SH-SY5Y (cell line): ENCODE measurements around the gene AIP.

Experiments
- GATA2 ChIP-seq: IDR thresholded peaks from 2 replicates; pipeline ENCODE4 v1.6.1; 2011; ENCODE audit warnings: mild to moderate bottlenecking, low read depth, low read length
- GATA3 ChIP-seq: IDR thresholded peaks from 2 replicates; pipeline ENCODE4 v1.6.1; 2011; ENCODE audit warnings: low read depth, mild to moderate bottlenecking, low read length, moderate library complexity

GRCh38 chr11:67468456-67468758, 14.4 kb upstream of the AIP start:
- TF ChIP-seq GATA2 = no peak
- TF ChIP-seq GATA3 = no peak
